Inflammatory macrophage treated with lipopolysaccharide for 4 hours (primary cell): Measurements from ENCODE around the gene METAP1D.
"Not testable (repeated sequence)": the region's sequence is repeated elsewhere in the genome, so short reads cannot be mapped to it uniquely, and the experiment has no call there.

Experiments used
- DNase-seq: peaks from one replicate; pipeline ENCODE4 v3.0.0-alpha.2; 2020

The METAP1D gene

DNA sequence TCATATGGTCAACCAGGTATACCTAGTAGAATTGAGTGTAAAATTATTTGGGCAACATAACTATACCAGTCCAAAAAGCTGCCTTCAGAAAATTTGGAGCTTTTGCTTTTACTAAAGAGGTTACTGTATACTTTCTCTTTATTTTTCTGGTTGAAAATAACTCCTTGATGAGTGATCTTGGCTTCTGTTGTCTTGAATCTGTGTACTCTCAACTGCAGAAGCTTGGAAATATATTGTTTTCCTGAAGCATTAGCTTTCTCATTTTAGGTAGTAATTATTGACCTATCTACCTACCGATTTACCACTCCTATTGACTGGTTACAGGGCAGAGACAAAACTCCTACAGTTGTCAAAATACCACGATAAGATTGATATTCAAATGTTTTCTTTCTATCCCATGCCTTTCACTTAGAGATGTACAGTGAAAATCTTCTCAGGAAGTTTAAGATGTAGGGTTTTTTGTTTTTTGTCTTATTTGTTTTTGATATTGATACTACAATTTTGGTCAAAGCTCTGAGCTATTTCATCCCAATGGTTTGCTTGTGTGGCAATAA, 49.9 kb downstream of the METAP1D start:
- no peak for DNase-seq

DNA sequence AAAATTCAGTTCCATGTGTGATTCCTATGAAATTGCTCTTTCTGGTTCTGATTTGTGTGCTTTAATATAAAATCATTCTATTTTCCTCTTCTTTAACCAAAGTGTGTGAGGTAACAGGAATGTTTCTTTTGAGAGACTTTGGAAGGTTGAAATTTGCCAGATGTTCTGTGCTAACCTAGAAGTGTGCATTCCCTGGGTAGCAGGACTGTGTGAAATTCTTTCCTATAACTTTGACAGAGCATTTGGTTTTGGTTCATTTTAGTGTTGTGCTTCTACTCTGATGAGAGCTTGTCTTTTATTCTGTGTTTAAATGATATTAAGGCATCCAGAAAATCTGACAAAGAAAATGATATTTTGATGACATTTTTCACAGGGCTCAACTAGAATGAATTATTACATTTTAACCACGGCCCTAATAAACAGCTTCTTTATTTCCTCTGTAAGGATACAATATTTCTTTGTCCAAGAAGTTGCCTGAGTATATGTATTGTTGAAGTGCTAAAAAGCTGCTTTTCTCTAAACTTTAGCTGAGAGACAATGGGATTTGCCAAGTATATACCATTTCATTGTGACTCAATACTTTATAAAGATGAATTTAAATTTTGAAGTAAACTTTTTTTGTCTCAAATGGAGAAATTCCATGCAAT, 50.8 kb downstream of the METAP1D start:
- no peak for DNase-seq

DNA sequence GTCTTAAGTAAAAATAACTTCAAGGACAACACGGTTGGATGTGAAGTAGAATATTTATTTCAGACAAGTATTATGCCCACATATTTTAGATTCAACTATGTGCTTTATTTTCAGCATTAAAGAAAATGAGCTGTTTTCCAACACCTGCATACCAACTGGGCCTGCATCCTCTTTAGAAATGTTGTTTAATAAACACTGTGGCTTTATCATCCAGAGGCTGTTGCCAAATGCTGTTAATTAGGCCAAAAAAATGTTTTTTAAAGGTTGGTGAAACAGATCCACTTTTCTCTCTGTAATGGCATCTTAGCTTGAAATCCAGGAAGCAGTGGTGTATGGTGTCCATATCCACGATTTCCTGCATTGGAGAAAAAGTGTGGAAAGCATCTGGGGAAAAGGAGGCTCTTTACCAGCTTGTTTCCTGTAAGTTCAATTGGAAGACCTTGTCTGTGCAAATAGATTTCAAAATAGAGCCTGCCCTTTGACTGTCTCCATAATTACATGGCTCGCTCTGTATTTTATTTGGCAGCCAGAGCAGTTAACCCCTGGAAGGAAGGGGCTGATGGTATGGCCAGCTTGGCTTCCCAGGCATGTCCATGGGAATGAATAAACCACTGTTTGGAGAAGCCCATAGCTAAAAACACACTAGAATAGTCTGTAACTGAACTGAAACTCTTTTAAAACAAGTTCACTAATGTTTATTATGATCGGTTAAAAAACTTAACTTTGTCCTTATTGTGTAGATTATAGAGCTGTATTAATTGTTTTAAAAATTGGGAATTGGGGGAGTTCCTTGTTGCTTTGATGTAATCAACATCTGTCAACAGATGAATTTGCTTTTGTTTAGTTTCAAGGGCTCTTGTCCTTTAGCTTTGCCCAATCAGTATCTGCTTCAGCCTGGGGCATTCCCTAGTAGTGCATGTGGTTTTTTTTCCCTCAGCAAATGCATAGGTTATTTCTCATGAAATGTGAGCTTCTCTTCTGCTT, 52.5 kb downstream of the METAP1D start:
- DNase-seq: no peak

DNA sequence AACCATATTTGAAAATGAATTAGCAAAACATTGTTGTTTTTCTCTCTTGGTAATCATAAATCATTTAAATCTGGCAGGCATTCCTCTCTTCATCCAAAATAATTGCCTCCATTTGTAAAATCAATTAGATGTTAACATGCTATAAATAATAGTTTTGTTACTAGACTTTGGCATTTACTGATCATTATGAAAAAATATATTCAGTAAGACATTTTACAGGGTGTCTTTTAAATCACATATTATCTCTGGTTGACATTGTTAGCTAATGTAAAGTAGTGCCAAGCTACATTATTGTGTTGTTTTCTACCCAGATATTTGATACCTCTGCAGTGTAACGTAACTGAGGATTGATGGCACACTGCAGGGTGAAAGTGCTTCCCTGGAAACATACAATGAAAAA, 53.7 kb downstream of the METAP1D start:
- DNase-seq: no peak

DNA sequence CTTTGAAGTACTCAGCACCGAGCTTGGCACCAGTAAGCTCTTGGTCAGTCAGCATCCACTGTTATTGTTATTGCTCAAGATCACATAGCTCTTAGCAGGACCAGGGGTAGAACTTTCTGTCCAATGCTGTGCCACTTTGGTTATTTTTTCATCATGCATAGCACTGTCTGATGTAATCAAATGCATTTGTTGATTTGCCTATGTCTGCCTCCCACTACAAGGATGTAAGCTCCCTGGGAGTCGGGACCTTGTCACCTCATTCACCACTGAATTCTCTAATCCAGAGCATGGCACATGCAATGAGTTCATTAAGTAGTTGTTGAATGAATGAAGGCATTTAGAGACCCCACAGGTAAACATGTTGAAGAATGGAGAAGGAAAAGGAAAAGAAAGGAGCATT, 56.5 kb downstream of the METAP1D start:
- DNase-seq: no peak

DNA sequence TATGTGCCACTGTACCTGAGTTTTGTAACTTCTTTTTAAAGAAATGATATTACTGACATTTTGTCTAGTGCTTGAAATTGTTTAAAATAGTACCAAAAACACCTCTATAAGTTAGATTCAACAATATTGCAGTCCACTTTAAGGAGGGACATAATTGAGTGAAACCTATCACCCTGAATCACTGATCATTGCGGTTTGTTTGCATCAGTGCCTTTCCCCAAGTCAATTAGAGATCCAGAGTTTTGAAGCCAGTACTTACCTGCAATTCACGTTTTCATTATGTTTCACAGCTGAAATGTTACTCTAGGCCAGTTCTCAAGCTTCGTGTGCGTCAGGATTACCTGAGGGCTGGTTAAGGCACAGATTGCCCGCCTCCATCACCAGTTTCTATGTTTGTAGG, 58.9 kb downstream of the METAP1D start:
- DNase-seq: no peak

DNA sequence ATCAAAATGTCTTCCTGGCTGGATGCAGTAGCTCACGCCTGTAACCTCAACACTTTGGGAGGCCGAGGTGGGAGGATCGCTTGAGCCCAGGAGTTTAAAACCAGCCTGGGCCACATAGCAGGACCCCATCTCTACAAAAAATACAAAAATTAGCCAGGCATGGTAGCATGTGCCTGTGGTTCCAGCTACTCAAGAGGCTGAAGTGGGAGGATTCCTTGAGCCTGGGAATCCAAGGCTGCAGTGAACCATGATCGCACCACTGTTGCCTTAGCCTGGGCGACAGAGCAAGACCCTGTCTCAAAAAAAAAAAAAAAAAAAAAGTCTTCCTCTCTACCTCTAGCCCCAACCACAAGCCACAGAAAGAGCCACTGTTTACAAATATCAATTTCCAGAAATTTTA, 60.4 kb downstream of the METAP1D start:
- DNase-seq: not testable (repeated sequence)

DNA sequence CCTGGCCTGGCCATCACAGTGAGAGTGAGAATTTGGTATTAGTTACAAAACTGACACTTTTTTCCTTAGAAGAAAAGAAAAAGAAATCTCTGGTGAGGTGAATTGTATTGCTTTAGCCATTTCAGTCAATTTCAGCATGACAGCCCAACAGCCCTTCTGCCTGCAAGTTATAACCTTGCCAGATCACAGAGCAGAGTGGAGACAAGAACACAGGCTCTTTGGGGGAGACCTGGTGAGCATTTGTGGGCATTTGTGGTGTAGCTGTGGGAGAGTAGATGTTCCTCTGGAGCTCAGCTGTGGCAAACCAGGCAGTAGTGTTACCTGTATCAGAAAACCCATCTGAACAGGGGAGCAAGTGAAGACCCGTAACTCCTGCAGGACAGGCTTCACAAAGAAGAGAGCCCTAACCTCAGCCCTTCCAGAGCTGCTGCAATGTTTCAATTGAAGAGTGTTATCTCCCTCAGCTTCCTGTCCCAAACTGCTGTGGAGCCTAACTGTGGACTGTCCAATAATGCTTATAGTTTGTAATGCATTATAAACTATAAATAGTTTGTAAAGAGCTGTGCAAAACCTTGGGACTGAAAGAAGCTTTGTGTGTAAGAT, 62.8 kb downstream of the METAP1D start:
- DNase-seq: no peak

DNA sequence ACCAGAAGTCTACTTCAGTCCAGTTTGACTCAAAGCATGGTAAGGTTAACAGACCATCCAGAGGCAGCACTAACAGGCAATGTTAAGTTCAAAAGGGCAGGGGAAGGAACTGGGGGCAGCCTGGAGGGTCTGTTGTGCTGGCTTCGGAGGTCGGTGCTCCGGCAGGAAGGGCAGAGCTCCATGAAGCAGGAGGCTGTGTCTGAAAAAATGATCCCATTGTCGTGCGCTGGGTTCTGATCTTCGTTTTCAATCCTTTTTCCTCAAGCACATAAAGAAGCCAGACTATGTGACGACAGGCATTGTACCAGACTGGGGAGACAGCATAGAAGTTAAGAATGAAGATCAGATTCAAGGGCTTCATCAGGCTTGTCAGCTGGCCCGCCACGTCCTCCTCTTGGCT, 63.7 kb downstream of the METAP1D start:
- DNase-seq: no peak

DNA sequence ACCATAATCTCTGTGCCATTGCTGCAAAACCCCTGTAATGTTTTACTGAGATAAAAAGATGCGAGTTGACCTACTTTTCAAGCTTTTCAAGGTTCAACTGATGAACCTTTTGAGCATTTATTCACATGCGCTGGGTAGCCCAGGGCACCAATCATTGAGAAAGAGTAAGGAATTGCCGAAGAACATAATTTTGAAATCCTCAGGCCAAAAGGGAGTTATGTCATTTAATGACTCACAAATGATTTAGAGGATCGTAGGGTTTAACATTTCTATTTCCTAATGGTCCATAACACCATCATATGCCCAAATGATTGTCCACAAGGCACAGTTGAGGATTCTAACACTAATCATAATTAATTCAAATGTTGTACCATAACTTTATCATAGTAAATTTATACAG, 65.4 kb downstream of the METAP1D start:
- peak; percentile 80 for DNase-seq

DNA sequence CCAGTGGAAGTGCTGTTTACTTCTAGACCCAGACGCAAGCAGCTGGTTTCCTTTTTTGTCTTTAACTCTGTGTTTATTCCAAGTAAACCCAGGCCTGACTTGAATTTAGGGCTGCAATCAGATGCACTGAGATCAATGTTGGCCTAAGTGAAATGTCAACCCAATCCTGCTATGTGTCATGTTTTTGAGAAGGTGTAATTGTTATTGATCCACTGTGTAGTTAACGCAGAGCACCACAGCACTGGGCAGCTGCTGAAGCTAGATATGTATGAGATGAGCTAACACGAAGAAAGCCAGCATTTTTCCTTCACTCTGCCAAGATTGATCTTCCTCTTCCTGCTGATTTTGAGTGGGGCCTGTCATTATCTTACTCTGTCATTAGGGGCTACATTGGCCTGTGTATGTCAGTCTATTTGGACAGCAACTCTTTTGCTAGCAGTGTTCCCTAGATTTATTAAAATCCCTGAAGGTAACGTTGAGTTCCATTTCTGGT, 66.7 kb downstream of the METAP1D start:
- DNase-seq: no peak

DNA sequence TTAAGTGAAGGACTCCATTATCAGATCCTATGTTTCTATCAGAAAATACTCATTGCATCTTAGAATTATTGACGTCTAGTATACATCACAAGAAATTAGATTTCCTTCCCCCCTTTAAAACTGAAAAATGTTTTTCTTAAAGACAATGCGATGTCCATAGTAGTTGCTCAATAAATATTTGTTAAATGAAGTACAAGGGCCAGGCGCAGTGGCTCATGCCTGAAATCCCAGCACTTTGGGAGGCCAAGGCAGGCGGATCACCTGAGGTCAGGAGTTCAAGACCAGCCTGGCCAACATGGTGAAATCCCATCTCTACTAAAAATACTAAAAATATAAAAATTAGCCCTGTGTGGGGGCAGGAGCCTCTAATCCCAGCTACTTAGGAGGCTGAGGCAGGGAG, 68.2 kb downstream of the METAP1D start:
- DNase-seq: not testable (repeated sequence)

DNA sequence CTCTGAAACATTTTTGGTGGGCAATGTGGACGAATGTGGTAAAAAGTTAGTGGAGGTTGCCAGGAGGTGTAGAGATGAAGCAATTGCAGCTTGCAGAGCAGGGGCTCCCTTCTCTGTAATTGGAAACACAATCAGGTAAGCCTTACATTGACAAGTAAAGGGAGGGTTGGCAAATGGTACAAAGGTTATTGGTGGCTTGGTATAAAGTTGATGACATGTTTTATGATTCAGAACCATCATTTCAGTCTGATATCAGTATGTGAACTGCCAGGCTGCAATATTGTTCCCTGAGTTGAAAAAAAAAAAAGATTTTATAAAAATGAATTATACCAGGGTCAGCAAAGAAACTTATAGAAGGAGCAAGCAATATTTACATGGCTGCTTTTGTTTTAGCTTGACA, 71.2 kb downstream of the METAP1D start:
- no peak for DNase-seq

DNA sequence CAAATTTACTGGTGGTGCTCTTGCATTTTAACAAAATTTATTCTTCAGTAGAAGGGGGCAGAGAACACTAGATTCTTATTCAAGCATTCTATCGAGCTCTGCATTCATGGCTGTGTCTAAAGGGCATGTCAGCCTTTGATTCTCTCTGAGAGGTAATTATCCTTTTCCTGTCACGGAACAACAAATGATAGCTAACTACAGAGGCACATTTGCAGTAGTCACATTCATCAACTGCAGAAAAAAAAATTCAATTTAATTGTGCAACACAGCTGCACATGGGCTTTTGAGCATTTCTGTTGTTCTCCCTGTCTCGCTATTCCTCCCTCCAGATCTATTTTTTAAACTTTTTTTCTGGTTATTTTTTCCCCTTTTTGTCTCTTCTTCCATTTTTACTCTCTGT, 72.5 kb downstream of the METAP1D start:
- no peak for DNase-seq

DNA sequence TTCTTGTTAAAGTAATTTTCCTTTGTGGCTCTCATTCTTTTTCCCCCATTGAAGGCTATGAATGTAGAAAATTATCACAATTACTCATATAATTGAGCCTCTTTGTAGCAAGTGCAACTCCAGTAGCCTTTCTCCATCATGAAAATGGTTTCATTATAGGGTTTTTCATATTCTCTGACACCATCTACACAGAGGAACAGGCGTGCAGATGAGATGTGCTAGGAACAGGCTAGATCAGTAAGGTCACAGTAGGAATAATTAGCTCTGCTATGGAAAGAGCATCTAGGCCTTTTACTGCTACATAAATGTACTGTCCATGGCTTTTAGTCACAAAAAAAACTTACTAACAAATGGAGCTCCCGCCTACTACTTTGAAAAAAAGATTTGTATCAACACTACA, 73.0 kb downstream of the METAP1D start:
- DNase-seq: no peak

DNA sequence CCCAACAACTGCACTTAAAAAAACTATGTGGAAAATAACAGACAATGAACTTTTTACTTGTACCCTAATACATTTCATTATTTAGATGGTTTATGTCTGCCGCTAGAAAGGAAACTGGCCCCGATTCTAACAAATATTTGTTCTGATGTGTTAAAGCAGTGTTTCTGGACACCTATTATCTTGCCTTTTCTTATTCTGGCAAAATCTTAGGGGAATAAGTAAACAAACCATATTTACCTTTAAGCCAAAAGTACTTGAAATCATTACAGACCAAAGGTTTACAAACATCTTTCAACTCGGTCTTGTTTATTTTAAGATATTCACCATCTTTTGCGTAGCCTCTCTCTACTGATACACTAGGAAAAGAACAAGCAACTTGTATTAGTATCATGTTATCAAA, 73.8 kb downstream of the METAP1D start:
- DNase-seq: no peak

DNA sequence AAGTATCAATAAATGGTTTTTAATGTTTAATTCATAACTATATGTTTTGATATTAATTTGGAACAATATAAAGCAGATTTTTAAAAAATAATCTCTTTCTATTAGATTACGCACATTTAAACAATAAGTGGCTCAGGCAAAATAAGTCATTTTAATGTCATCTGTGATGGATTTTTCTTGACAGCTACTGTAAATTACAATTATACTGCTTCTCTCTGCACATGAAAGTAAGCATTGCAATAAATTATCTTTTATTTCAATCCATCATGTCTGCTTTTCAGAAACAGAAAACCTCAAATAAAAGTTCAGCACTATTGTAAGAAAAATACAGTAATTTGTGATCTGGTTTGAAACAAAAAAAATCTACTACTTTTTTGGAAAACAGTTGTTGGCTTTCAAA, 74.5 kb downstream of the METAP1D start:
- no peak for DNase-seq

DNA sequence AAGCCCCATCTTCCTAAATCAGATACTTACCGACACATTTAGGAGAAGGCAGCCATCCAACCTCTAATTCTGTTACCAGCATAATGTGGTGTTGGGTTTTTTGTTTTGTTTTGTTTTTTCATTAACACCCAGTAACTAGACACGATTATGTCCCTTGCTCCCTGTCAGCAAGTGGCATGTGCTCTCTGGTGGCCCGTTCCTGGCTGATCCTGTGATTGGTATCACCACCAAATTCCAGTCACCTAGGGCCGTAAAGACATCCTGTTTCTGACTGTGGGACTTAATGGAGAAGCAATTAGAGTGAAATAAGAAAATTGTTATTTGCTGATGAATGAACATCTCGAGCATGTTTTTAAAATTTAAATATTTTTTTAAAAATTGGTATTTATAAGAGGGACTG, 79.7 kb downstream of the METAP1D start:
- DNase-seq: no peak

DNA sequence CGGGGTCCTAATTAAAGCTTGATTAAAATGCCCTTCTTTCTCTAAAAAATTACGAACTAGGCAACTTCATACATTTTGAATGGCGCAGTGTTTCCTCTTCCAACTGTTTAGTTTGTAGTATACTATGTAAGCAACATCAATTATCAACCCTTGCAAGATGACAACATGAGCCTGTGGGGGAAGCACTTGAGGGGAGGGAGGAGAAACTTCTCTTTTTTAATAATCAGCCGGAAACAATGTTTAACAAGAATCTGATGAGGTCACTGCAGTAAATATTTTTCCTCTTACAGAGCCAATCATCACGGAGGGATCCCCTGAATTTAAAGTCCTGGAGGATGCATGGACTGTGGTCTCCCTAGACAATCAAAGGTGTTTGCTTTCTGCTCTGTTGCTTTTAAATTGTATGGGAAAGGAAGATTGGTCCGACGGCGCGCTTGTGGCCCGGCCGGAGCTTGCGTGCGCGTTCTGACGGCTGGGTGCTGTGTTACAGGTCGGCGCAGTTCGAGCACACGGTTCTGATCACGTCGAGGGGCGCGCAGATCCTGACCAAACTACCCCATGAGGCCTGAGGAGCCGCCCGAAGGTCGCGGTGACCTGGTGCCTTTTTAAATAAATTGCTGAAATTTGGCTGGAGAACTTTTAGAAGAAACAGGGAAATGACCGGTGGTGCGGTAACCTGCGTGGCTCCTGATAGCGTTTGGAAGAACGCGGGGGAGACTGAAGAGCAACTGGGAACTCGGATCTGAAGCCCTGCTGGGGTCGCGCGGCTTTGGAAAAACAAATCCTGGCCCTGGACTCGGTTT, 80.3 kb downstream of the METAP1D start:
- DNase-seq: peak; percentile 79

DNA sequence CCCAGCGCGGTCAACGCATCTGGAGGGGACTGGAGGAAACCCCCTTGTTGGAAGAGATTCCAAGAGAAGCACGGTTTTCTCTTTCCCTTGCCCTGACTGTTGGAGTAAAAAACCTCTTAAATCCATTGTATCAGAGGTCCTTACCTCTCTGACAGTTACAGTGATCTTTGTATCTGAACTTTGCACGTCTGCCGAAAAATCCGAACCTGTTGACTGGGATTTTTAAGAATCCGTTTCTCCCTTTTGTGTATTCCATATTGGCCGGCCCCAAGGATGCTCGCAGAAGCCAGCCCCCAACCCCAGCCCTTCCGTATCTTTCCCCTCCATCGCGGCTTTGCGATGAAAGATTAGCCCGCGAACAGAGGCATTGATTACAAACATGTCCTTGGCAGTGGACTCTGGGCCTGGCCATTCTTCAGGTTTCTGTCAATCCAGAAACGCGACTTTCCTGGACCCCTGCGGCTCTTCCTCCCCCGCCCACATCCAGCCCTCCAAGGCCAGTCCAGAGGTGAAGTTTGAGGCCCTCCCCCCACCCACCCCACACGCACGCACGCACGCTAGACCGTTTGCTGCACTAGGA, 81.0 kb downstream of the METAP1D start:
- no peak for DNase-seq

DNA sequence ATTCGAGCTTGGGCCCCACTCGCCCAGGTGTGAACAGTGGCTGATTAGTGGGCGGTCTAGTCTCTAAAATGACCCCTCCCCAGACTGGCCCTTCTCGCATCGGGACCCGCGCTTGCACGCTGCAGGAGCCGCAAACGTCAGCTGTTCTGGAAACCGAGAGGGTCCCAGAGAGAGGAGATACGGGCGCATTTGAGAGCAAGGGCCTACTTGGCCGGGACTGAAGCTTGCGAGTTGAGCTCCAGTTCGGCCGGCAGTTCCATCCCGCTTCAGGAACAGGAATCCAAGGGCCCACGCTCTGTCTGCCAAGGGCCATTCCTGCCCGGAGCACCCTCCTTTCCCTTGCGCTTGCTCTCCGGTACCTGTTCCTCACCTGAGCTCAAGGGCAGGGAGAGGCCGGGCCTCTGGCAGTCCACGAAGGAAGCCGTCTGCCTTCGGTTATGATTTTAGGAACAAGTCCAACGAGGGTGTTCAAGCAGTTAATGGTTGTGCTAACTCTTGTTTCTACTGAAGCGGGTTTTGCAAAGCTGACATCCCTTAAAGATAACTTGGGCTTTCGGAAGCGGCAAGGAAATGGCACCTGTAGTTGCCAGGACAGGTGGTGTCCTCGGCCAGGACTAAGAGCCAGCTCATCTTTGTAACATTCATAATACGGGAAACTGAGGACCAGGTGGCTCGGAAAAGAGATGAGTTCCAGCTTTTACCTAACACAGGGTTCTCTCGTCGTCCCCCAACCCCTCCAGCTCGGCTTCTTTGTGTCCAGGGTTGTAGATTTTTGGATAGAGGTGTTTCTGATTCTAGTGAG, 81.7 kb downstream of the METAP1D start:
- no peak for DNase-seq
